Measurements from ENCODE around the gene TBATA.

Gene TBATA

GRCh38 chr10:70737250-70737649, 47.9 kb downstream of the TBATA start:
- no peak overlapping the region for H3K27ac ChIP-seq
- no peak for TF ChIP-seq CTCF (conservative IDR thresholded peaks at IDR 0.05)
- TF ChIP-seq ZFX (IDR thresholded peaks at IDR 0.05), result no peak

GRCh38 chr10:70736525-70736924, 48.7 kb downstream of the TBATA start:
- no peak overlapping the region for H3K27ac ChIP-seq
- TF ChIP-seq ZFX (IDR thresholded peaks at IDR 0.05) (no peak), CTCF (conservative IDR thresholded peaks at IDR 0.05) (no peak)

- TF ChIP-seq CTCF (conservative IDR thresholded peaks at IDR 0.05) (no peak), ZFX (IDR thresholded peaks at IDR 0.05) (no peak)
These were observed 50.0 kb downstream of the TBATA start for GRCh38 chr10:70735161-70735560.

GRCh38 chr10:70733051-70733450, 52.1 kb downstream of the TBATA start:
- TF ChIP-seq ZFX (IDR thresholded peaks at IDR 0.05), result no peak
- no peak for TF ChIP-seq CTCF (conservative IDR thresholded peaks at IDR 0.05)
- no peak overlapping the region for H3K27ac ChIP-seq

More at GRCh38 chr10:70735161-70735560, 50.0 kb downstream of the TBATA start:
- H3K27ac ChIP-seq, result no peak overlapping the region

- H3K27ac ChIP-seq, result no peak overlapping the region
- TF ChIP-seq ZFX (IDR thresholded peaks at IDR 0.05) (no peak), CTCF (conservative IDR thresholded peaks at IDR 0.05) (no peak)
These were observed 52.6 kb downstream of the TBATA start for GRCh38 chr10:70732569-70732968.

GRCh38 chr10:70730955-70731354, 54.2 kb downstream of the TBATA start:
- no peak for TF ChIP-seq ZFX (IDR thresholded peaks at IDR 0.05)
- TF ChIP-seq CTCF (conservative IDR thresholded peaks at IDR 0.05), result no peak
- H3K27ac ChIP-seq, result no peak overlapping the region

GRCh38 chr10:70729763-70730357, 55.3 kb downstream of the TBATA start:
- H3K27ac ChIP-seq, result no peak overlapping the region
- TF ChIP-seq ZFX (IDR thresholded peaks at IDR 0.05), result no peak
- no peak for TF ChIP-seq CTCF (conservative IDR thresholded peaks at IDR 0.05)

Measured in C4-2B (cell line).